Stimulated activated CD4-positive, alpha-beta T cell treated with anti-CD3 and anti-CD28 coated beads, Interleukin-2, amount 100 ng/mL, for 4 hours (primary cell): ENCODE results near the gene SAMD4A.

Experiments used
- DNase-seq: peaks from one replicate; pipeline ENCODE4 v3.0.0-alpha.2; 2020; ENCODE audit warnings: low read depth

The SAMD4A gene

GRCh38 chr14:54567224-54567638 is 303 bp downstream of the SAMD4A start:
- DNase-seq = no peak

GRCh38 chr14:54567639-54568561 is 972 bp downstream of the SAMD4A start:
- DNase-seq = no peak

- no peak for DNase-seq
These were observed 2.1 kb downstream of the SAMD4A start for GRCh38 chr14:54568821-54569595.

GRCh38 chr14:54570047-54570446 is 3.1 kb downstream of the SAMD4A start:
- DNase-seq = no peak

GRCh38 chr14:54570631-54571415 is 3.9 kb downstream of the SAMD4A start:
- no peak for DNase-seq

GRCh38 chr14:54572316-54572715 is 5.4 kb downstream of the SAMD4A start:
- no peak for DNase-seq

- no peak for DNase-seq
These were observed 7.6 kb downstream of the SAMD4A start for GRCh38 chr14:54574528-54574927.

- DNase-seq = no peak
These were observed 10.6 kb downstream of the SAMD4A start for GRCh38 chr14:54577494-54577893.

GRCh38 chr14:54577977-54578376 is 11.0 kb downstream of the SAMD4A start:
- no peak for DNase-seq

- DNase-seq = no peak
These were observed 12.7 kb downstream of the SAMD4A start for GRCh38 chr14:54579621-54580020.

GRCh38 chr14:54580933-54581332 is 14.0 kb downstream of the SAMD4A start:
- DNase-seq = no peak

GRCh38 chr14:54582334-54582733 is 15.4 kb downstream of the SAMD4A start:
- DNase-seq = no peak

GRCh38 chr14:54584097-54584496 is 17.2 kb downstream of the SAMD4A start:
- no peak for DNase-seq

- no peak for DNase-seq
These were observed 18.3 kb downstream of the SAMD4A start for GRCh38 chr14:54585214-54585613.

GRCh38 chr14:54589076-54589475 is 22.1 kb downstream of the SAMD4A start:
- DNase-seq = no peak

- DNase-seq = no peak
These were observed 22.9 kb downstream of the SAMD4A start for GRCh38 chr14:54589843-54590242.

- DNase-seq = no peak
These were observed 23.6 kb downstream of the SAMD4A start for GRCh38 chr14:54590481-54590880.

GRCh38 chr14:54591461-54591860 is 24.5 kb downstream of the SAMD4A start:
- no peak for DNase-seq

GRCh38 chr14:54591866-54592265 is 24.9 kb downstream of the SAMD4A start:
- no peak for DNase-seq

- DNase-seq = no peak
These were observed 26.9 kb downstream of the SAMD4A start for GRCh38 chr14:54593860-54594259.

- DNase-seq = no peak
These were observed 27.6 kb downstream of the SAMD4A start for GRCh38 chr14:54594537-54594936.

- DNase-seq = no peak
These were observed 31.0 kb downstream of the SAMD4A start for GRCh38 chr14:54597795-54598443.
